Keratinocyte (primary cell): ENCODE results near the gene SHC3. TPM values are rescaled to one million over a fixed set of nuclear protein-coding genes. Genes with fewer than 3 reads are reported as not detected.

Experiments used
- DNase-seq: peaks from one replicate; pipeline ENCODE4 v3.0.0-alpha.2; 2011; ENCODE audit warnings: low read depth, missing footprints, low spot score
- FAIRE-seq: peaks from 2 replicates; lab custom pipeline; 2011; peaks lifted over from hg19 to GRCh38; lab: Jason Lieb, UNC
- H2AFZ ChIP-seq: 2 replicates; pipeline ENCODE4 v1.6.0; 2012; ENCODE audit warnings: low read length, control low read depth, inconsistent platforms; ENCODE audit not compliant: control insufficient read depth
- H3K27ac ChIP-seq: 2 replicates; pipeline ENCODE4 v1.5.1; 2011; ENCODE audit warnings: low read length; ENCODE audit not compliant: control insufficient read depth, insufficient read depth
- H3K27me3 ChIP-seq: 3 replicates; pipeline ENCODE4 v1.6.0; 2011; ENCODE audit warnings: low read length; ENCODE audit not compliant: control insufficient read depth, insufficient read depth; ENCODE audit errors: extremely low read depth
- H3K36me3 ChIP-seq, 2 experiments: 2 replicates in 1 of 2; 3 replicates in 1 of 2; pipeline ENCODE4 v1.5.1; 2011; ENCODE audit warnings: low read length in 2 of 2, mild to moderate bottlenecking in 1 of 2; ENCODE audit not compliant: control insufficient read depth in 2 of 2, insufficient read depth in 2 of 2; ENCODE audit errors: extremely low read depth in 1 of 2
- H3K4me1 ChIP-seq: 3 replicates; pipeline ENCODE4 v1.5.1; 2011; ENCODE audit warnings: low read length; ENCODE audit not compliant: control insufficient read depth, insufficient read depth; ENCODE audit errors: extremely low read depth
- H3K4me2 ChIP-seq: 3 replicates; pipeline ENCODE4 v1.6.0; 2011; ENCODE audit warnings: low read depth, low read length; ENCODE audit not compliant: control insufficient read depth, insufficient read depth; ENCODE audit errors: extremely low read depth
- H3K4me3 ChIP-seq, 3 experiments: fragments of 200-600 bp in 1 of 3; sonication (generic) in 1 of 3; 2 replicates in 2 of 3; 3 replicates in 1 of 3; pipeline ENCODE4 v1.5.1; 2011 to 2016; ENCODE audit warnings: low read length in 3 of 3, mild to moderate bottlenecking in 3 of 3, control low read depth in 2 of 3, inconsistent platforms in 1 of 3, low read depth in 1 of 3, mixed read lengths in 1 of 3, mixed run types in 1 of 3, moderate library complexity in 1 of 3; ENCODE audit not compliant: control insufficient read depth in 2 of 3, insufficient read depth in 2 of 3; ENCODE audit errors: extremely low read depth in 1 of 3
- H3K79me2 ChIP-seq: 2 replicates; pipeline ENCODE4 v1.6.0; 2012; ENCODE audit warnings: low read length; ENCODE audit not compliant: control insufficient read depth, insufficient read depth
- H3K9ac ChIP-seq: 3 replicates; pipeline ENCODE4 v1.6.0; 2011; ENCODE audit warnings: low read length; ENCODE audit not compliant: control insufficient read depth, insufficient read depth; ENCODE audit errors: extremely low read depth
- H3K9me1 ChIP-seq: 3 replicates; pipeline ENCODE4 v1.6.0; 2011; ENCODE audit warnings: low read length; ENCODE audit not compliant: control insufficient read depth, insufficient read depth; ENCODE audit errors: extremely low read depth
- H3K9me3 ChIP-seq: 2 replicates; pipeline ENCODE4 v1.5.1; 2012; ENCODE audit warnings: low read depth, low read length; ENCODE audit not compliant: control insufficient read depth
- H4K20me1 ChIP-seq: 3 replicates; pipeline ENCODE4 v1.6.0; 2011; ENCODE audit warnings: low read length; ENCODE audit not compliant: control insufficient read depth, insufficient read depth; ENCODE audit errors: extremely low read depth
- EZH2 ChIP-seq: IDR thresholded peaks from one replicate; pipeline ENCODE4 v1.6.1; 2012; ENCODE audit warnings: inconsistent platforms, mild to moderate bottlenecking, low read length, moderate library complexity
- dilution Hi-C: fragments of 300-500 bp; cut with MboI; formaldehyde crosslinking; loops from one replicate; pipeline ENCODE4 v1.7.0; 2020; ENCODE audit warnings: low sequenced_read_pairs; ENCODE audit not compliant: extremely low pct_ligation_motif_present
- polyA plus RNA-seq, 5 experiments: library from polyadenylated mRNA; depleted of rRNA in 3 of 5; stranded (reverse) in 3 of 5; stranded (forward) in 1 of 5; unstranded in 1 of 5; fragments of >200 nt; gene quantifications; 1 replicate in 1 of 5; 2 replicates in 3 of 5; 3 replicates in 1 of 5; pipeline versions ENCODE4 v1.2.1 to v1.2.3, GENCODE V29; 2011 to 2012; ENCODE audit warnings: missing spikeins in 2 of 5, low read depth in 1 of 5, low replicate concordance in 1 of 5
- TF ChIP-seq, protein P1 (sequence below), 3 experiments: IDR thresholded peaks in 1 of 3; conservative IDR thresholded peaks in 1 of 3; optimal IDR thresholded peaks in 1 of 3; 2 replicates in 2 of 3; 3 replicates in 1 of 3; pipeline versions ENCODE3 to v1.5.1; 2011; ENCODE audit warnings: low read length in 3 of 3, mild to moderate bottlenecking in 3 of 3, moderate library complexity in 2 of 3, control low read depth in 1 of 3, inconsistent platforms in 1 of 3; ENCODE audit not compliant: insufficient read depth in 2 of 3; ENCODE audit errors: extremely low read depth in 1 of 3

Gene SHC3
- polyA plus RNA-seq, 1 donor (not counting 4 experiments of a cell fraction or from before 2014, with no cell fraction given), result 0.03 TPM

DNA sequence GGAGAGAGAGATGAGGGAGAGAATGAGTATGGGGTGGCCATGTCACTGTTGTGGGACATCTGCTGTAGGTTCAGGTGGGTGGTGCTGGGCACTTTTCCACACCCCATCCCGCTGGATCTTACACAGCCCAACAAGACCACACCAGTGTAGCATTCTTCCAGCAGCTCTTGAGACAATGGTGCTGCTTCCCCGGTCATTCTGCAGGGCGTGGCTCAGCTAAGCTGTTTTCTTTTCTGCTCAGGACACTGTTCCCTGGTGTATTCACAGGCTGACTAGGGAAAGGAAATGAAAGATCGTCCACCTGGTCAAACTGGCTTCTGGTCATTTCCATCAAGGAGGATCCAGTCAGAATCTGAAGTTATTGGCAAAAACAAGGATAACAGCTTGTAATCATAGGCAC is 111.8 kb downstream of the SHC3 start:
- dilution Hi-C loops, result no loop called here
- no peaks in the 10 kb centered on the region for H3K36me3 ChIP-seq
- H3K27me3 ChIP-seq, result no peaks in the 10 kb centered on the region
- H3K4me2 ChIP-seq, result no peak overlapping the region
- H2AFZ ChIP-seq, result no peak overlapping the region
- DNase-seq (no peak), FAIRE-seq (no peak)
- no peak overlapping the region for H3K9ac ChIP-seq
- no peaks in the 10 kb centered on the region for H3K79me2 ChIP-seq
- H3K27ac ChIP-seq, result no peak overlapping the region
- no peaks in the 10 kb centered on the region for H3K9me3 ChIP-seq
- TF ChIP-seq, protein P1, sequence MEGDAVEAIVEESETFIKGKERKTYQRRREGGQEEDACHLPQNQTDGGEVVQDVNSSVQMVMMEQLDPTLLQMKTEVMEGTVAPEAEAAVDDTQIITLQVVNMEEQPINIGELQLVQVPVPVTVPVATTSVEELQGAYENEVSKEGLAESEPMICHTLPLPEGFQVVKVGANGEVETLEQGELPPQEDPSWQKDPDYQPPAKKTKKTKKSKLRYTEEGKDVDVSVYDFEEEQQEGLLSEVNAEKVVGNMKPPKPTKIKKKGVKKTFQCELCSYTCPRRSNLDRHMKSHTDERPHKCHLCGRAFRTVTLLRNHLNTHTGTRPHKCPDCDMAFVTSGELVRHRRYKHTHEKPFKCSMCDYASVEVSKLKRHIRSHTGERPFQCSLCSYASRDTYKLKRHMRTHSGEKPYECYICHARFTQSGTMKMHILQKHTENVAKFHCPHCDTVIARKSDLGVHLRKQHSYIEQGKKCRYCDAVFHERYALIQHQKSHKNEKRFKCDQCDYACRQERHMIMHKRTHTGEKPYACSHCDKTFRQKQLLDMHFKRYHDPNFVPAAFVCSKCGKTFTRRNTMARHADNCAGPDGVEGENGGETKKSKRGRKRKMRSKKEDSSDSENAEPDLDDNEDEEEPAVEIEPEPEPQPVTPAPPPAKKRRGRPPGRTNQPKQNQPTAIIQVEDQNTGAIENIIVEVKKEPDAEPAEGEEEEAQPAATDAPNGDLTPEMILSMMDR (optimal IDR thresholded peaks at IDR 0.05 in 1 of 3, IDR thresholded peaks at IDR 0.05 in 1 of 3, conservative IDR thresholded peaks at IDR 0.05 in 1 of 3; ENCODE audit: extremely low read depth in 1 of 3, insufficient read depth in 2 of 3, low read length in 3 of 3), result no peak
- no peak for TF ChIP-seq EZH2
- H3K4me3 ChIP-seq, result no peak overlapping the region
- no peaks in the 10 kb centered on the region for H4K20me1 ChIP-seq
- H3K4me1 ChIP-seq, result no peaks in the 10 kb centered on the region
- no peaks in the 10 kb centered on the region for H3K9me1 ChIP-seq

DNA sequence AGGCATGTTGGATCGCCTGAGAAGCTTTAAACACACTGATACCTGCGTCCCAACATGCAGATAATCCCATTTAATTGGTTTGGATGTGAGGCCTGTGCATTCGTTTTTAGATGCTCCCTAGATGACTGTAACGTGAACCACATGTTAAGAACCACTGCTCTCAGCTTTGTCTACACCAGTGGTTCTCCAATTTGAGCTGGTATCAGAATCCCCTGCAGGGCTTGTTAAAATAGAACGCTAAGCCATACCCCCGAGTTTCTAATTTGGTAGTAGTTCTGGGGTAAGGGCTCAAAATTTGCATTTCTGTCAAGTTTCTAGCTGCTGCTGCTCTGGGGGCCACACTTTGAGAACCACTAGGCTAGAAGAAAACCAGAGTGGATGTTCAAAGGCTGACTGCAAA is 112.7 kb downstream of the SHC3 start:
- Histone ChIP-seq H3K4me1 (no peaks in the 10 kb centered on the region), H3K9me3 (no peaks in the 10 kb centered on the region), H2AFZ (no peak overlapping the region), H3K27me3 (no peaks in the 10 kb centered on the region), H3K9ac (no peak overlapping the region), H3K27ac (no peak overlapping the region), H3K79me2 (no peaks in the 10 kb centered on the region), H3K36me3 (no peaks in the 10 kb centered on the region), H4K20me1 (no peaks in the 10 kb centered on the region), H3K4me2 (no peak overlapping the region), H3K9me1 (no peaks in the 10 kb centered on the region), H3K4me3 (no peak overlapping the region)
- DNase-seq, result no peak
- TF ChIP-seq, protein P1 (optimal IDR thresholded peaks at IDR 0.05 in 1 of 3, IDR thresholded peaks at IDR 0.05 in 1 of 3, conservative IDR thresholded peaks at IDR 0.05 in 1 of 3; ENCODE audit: extremely low read depth in 1 of 3, insufficient read depth in 2 of 3, low read length in 3 of 3), result no peak
- TF ChIP-seq EZH2, result no peak
- dilution Hi-C loops, result no loop called here
- FAIRE-seq, result no peak
